NCI-H82 (cell line): ENCODE results near the gene RNASE7.
"Not testable (repeated sequence)": the region's sequence is repeated elsewhere in the genome, so short reads cannot be mapped to it uniquely, and the experiment has no call there.

Source experiments
- DNase-seq: peaks from one replicate; lab custom pipeline; 2025; lab: John Stamatoyannopoulos, UW

The RNASE7 gene

GRCh38 chr14:21041676-21042433, at the start of gene RNASE7:
TSS of gene RNASE7 (plus strand) at chr14:21042362. CDS start at chr14:21042993, 631 bp downstream.
- DNase-seq = no peak

- no peak for DNase-seq
Measured at GRCh38 chr14:20996521-20996920, 45.6 kb upstream of the RNASE7 start.

GRCh38 chr14:20997115-20997514, 45.0 kb upstream of the RNASE7 start:
- DNase-seq = no peak

- DNase-seq = no peak
Measured at GRCh38 chr14:20997564-20997963, 44.6 kb upstream of the RNASE7 start.

- DNase-seq = no peak
Measured at GRCh38 chr14:20998139-20998538, 44.0 kb upstream of the RNASE7 start.

GRCh38 chr14:20998674-20999366, 43.3 kb upstream of the RNASE7 start, which contains the start of gene SLC39A2:
TSS of gene SLC39A2 (plus strand) at chr14:20999293. CDS start at chr14:20999447, 154 bp downstream.
- no peak for DNase-seq

- no peak for DNase-seq
Measured at GRCh38 chr14:20999591-20999990, 42.6 kb upstream of the RNASE7 start.

GRCh38 chr14:21001218-21001617, 40.9 kb upstream of the RNASE7 start:
- no peak for DNase-seq

GRCh38 chr14:21003788-21004346, 38.3 kb upstream of the RNASE7 start:
- no peak for DNase-seq

- DNase-seq = not testable (repeated sequence)
Measured at GRCh38 chr14:21009721-21010120, 32.4 kb upstream of the RNASE7 start.

GRCh38 chr14:21011136-21011535, 31.0 kb upstream of the RNASE7 start:
- no peak for DNase-seq

GRCh38 chr14:21014761-21015190, 27.4 kb upstream of the RNASE7 start:
- peak; percentile 92 for DNase-seq

GRCh38 chr14:21015312-21015711, 26.9 kb upstream of the RNASE7 start:
- DNase-seq = no peak

- no peak for DNase-seq
Measured at GRCh38 chr14:21016413-21017190, 25.6 kb upstream of the RNASE7 start.

GRCh38 chr14:21017528-21018245, 24.5 kb upstream of the RNASE7 start:
- DNase-seq = no peak

GRCh38 chr14:21018286-21018685, 23.9 kb upstream of the RNASE7 start:
- DNase-seq = no peak

GRCh38 chr14:21018781-21019180, 23.4 kb upstream of the RNASE7 start:
- DNase-seq = no peak

- DNase-seq = no peak
Measured at GRCh38 chr14:21019366-21019765, 22.8 kb upstream of the RNASE7 start.

GRCh38 chr14:21020977-21021545, 21.1 kb upstream of the RNASE7 start:
- no peak for DNase-seq

- DNase-seq = no peak
Measured at GRCh38 chr14:21022686-21023085, 19.5 kb upstream of the RNASE7 start.

GRCh38 chr14:21023174-21023573, 19.0 kb upstream of the RNASE7 start:
- DNase-seq = no peak
